ENCODE data around the gene BBS9.

BBS9 gene

DNA sequence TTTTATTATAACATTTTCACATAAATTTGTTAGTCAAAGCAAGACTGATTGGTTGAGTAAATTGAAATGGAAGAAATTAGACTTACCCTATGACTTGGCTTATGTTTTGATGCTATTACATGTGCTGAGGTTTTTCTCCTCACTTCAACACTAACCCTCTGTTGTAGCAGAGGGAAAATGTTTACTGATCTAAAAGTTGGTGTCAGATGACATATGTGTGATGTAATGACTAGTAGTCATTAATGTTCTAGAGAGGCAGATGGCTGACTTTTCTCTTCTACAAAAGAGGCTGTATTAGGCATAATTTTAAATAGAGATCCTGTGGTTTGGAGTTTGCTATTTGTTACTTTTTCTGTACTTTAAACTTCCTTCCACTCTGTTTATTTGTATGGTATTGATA lies 266.0 kb downstream of the BBS9 start:
- H2AFZ ChIP-seq (ENCODE audit: low read depth) = no peak overlapping the region
- H3K36me3 ChIP-seq (ENCODE audit: insufficient read depth) = no peaks in the 10 kb centered on the region
- no peak overlapping the region for H3K4me3 ChIP-seq (IDR thresholded peaks at IDR 0.05; ENCODE audit: insufficient read depth, low read depth, low read length)
- TF ChIP-seq, protein P1, sequence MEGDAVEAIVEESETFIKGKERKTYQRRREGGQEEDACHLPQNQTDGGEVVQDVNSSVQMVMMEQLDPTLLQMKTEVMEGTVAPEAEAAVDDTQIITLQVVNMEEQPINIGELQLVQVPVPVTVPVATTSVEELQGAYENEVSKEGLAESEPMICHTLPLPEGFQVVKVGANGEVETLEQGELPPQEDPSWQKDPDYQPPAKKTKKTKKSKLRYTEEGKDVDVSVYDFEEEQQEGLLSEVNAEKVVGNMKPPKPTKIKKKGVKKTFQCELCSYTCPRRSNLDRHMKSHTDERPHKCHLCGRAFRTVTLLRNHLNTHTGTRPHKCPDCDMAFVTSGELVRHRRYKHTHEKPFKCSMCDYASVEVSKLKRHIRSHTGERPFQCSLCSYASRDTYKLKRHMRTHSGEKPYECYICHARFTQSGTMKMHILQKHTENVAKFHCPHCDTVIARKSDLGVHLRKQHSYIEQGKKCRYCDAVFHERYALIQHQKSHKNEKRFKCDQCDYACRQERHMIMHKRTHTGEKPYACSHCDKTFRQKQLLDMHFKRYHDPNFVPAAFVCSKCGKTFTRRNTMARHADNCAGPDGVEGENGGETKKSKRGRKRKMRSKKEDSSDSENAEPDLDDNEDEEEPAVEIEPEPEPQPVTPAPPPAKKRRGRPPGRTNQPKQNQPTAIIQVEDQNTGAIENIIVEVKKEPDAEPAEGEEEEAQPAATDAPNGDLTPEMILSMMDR (conservative IDR thresholded peaks at IDR 0.05; ENCODE audit: low read depth, low read length) = no peak
- no peaks in the 10 kb centered on the region for H4K20me1 ChIP-seq (ENCODE audit: insufficient read depth)
- H3K27ac ChIP-seq = no peak overlapping the region
- no peak overlapping the region for H3K9ac ChIP-seq
- no peaks in the 10 kb centered on the region for H3K27me3 ChIP-seq (ENCODE audit: insufficient read depth, low read depth)
- H3K4me2 ChIP-seq = no peak overlapping the region
- H3K4me1 ChIP-seq (ENCODE audit: low read depth, poor library complexity, severe bottlenecking) = no peaks in the 10 kb centered on the region
- H3K79me2 ChIP-seq (ENCODE audit: insufficient read depth, low read depth) = no peaks in the 10 kb centered on the region

DNA sequence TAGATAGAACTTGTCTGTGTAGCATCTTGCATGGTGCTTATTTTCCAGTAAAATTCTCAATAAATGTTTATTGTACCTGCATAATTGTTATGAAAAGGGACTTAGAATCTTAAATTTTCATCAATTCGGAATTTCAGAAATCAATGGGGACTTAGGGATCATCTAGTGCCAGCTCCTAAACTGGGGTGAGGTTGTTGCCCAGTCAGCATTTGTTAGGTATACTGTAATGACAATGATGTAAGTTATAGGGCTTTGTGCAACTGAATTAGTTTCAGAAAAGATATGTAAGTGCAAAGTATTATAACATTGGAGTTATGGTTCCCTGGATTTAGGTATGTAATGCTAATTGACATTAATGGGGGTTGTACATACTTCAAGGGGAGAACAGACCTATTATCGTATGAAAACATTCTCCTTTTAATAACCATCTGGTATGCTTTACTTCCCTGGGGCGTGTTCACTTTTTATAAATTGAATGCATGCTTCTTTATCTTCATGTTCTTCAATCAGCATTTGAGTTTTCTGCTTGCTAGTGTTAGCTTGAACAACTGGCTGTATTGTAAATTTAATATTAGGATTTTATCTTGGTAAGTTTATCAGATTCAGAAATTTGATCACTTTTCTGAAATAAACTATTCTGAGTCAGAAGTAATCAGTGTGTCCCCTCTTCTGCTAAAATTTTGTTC lies 270.3 kb downstream of the BBS9 start:
- no peak overlapping the region for H3K4me3 ChIP-seq (IDR thresholded peaks at IDR 0.05; ENCODE audit: insufficient read depth, low read depth, low read length)
- no peaks in the 10 kb centered on the region for H3K36me3 ChIP-seq (ENCODE audit: insufficient read depth)
- TF ChIP-seq, protein P1 (conservative IDR thresholded peaks at IDR 0.05; ENCODE audit: low read depth, low read length) = no peak
- no peaks in the 10 kb centered on the region for H4K20me1 ChIP-seq (ENCODE audit: insufficient read depth)
- no peak overlapping the region for H3K27ac ChIP-seq
- H3K9ac ChIP-seq = no peak overlapping the region
- H3K79me2 ChIP-seq (ENCODE audit: insufficient read depth, low read depth) = no peaks in the 10 kb centered on the region
- no peaks in the 10 kb centered on the region for H3K4me1 ChIP-seq (ENCODE audit: low read depth, poor library complexity, severe bottlenecking)
- no peak overlapping the region for H2AFZ ChIP-seq (ENCODE audit: low read depth)
- no peak overlapping the region for H3K4me2 ChIP-seq
- no peaks in the 10 kb centered on the region for H3K27me3 ChIP-seq (ENCODE audit: insufficient read depth, low read depth)

DNA sequence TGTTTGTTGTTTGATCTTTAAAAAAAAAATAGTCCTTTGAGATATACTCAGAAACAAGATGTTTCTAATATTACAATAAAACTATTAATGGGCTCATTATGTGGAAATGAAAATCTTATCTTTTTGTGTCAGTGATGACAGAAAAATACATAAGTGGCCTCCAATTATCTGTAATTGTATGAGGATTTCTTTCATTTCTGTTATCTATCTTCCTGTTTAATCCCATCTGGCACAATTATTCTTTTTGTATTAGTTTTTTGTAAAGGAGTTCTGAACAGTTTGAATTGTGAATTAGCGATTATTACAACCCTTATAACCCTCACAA lies 270.8 kb downstream of the BBS9 start:
- TF ChIP-seq, protein P1 (conservative IDR thresholded peaks at IDR 0.05; ENCODE audit: low read depth, low read length) = no peak
- Histone ChIP-seq H3K9ac (no peak overlapping the region), H3K4me2 (no peak overlapping the region), H3K27me3 (ENCODE audit: insufficient read depth, low read depth) (no peaks in the 10 kb centered on the region), H3K79me2 (ENCODE audit: insufficient read depth, low read depth) (no peaks in the 10 kb centered on the region), H4K20me1 (ENCODE audit: insufficient read depth) (no peaks in the 10 kb centered on the region), H2AFZ (ENCODE audit: low read depth) (no peak overlapping the region), H3K36me3 (ENCODE audit: insufficient read depth) (no peaks in the 10 kb centered on the region), H3K4me3 (IDR thresholded peaks at IDR 0.05; ENCODE audit: insufficient read depth, low read depth, low read length) (no peak overlapping the region), H3K27ac (no peak overlapping the region), H3K4me1 (ENCODE audit: low read depth, poor library complexity, severe bottlenecking) (no peaks in the 10 kb centered on the region)

DNA sequence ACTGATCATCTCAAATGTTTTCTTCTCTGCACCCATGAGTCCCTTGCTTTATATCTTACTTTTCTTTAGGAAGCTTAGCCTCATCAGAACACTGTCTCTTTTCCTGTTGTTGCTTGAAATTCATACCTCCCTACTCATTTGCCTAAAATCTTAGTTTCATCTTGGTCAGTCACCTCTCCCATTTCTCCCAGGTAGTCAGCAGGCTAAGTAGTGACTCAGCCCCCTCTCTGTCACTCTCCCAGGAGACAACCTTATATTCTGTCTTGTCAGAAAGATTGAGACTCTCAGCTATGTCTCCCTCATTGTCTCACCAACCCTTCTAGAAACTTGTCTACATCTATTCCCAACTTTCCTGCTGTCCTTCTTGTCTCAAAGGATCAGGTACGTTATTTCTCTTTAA lies 280.9 kb downstream of the BBS9 start:
- TF ChIP-seq, protein P1 (conservative IDR thresholded peaks at IDR 0.05; ENCODE audit: low read depth, low read length) = no peak
- no peaks in the 10 kb centered on the region for H3K79me2 ChIP-seq (ENCODE audit: insufficient read depth, low read depth)
- no peak overlapping the region for H3K9ac ChIP-seq
- H4K20me1 ChIP-seq (ENCODE audit: insufficient read depth) = no peaks in the 10 kb centered on the region
- H3K27me3 ChIP-seq (ENCODE audit: insufficient read depth, low read depth) = no peaks in the 10 kb centered on the region
- H3K4me1 ChIP-seq (ENCODE audit: low read depth, poor library complexity, severe bottlenecking) = no peaks in the 10 kb centered on the region
- H3K4me2 ChIP-seq = no peak overlapping the region
- H2AFZ ChIP-seq (ENCODE audit: low read depth) = no peak overlapping the region
- no peak overlapping the region for H3K27ac ChIP-seq
- no peak overlapping the region for H3K4me3 ChIP-seq (IDR thresholded peaks at IDR 0.05; ENCODE audit: insufficient read depth, low read depth, low read length)
- H3K36me3 ChIP-seq (ENCODE audit: insufficient read depth) = no peaks in the 10 kb centered on the region

Data from KMS-11 (cell line).